H9 (cell line): ENCODE results near the gene RASGEF1C. TPM values are rescaled to one million over a fixed set of nuclear protein-coding genes. Genes with fewer than 3 reads are reported as not detected.

Experiments
- DNase-seq: peaks from one replicate; pipeline ENCODE4 v3.0.0-alpha.2; 2017
- H2AFZ ChIP-seq: one replicate; pipeline ENCODE4 v1.6.1; 2013; ENCODE audit warnings: mild to moderate bottlenecking, low read length, control low read depth, moderate library complexity
- H2AK5ac ChIP-seq: 2 replicates; pipeline ENCODE4 v1.6.1; 2013; ENCODE audit warnings: low read length, control low read depth, mixed read lengths; ENCODE audit not compliant: insufficient read length
- H2BK120ac ChIP-seq: one replicate; pipeline ENCODE4 v1.6.1; 2013; ENCODE audit warnings: low read depth, mild to moderate bottlenecking, low read length, control low read depth, inconsistent platforms; ENCODE audit not compliant: poor library complexity, severe bottlenecking
- H2BK12ac ChIP-seq: 2 replicates; pipeline ENCODE4 v1.6.1; 2013; ENCODE audit warnings: low read length, control low read depth, mixed read lengths, low read depth; ENCODE audit not compliant: insufficient read length
- H2BK15ac ChIP-seq: 2 replicates; pipeline ENCODE4 v1.6.1; 2013; ENCODE audit warnings: low read depth, low read length, control low read depth
- H2BK20ac ChIP-seq: one replicate; pipeline ENCODE4 v1.6.1; 2013; ENCODE audit warnings: low read depth, mild to moderate bottlenecking, low read length, control low read depth, inconsistent platforms; ENCODE audit not compliant: poor library complexity, severe bottlenecking
- H2BK5ac ChIP-seq: 2 replicates; pipeline ENCODE4 v1.6.1; 2013; ENCODE audit warnings: low read length, control low read depth, mixed read lengths; ENCODE audit not compliant: insufficient read length
- H3K14ac ChIP-seq: 2 replicates; pipeline ENCODE4 v1.6.1; 2013; ENCODE audit warnings: low read length, control low read depth; ENCODE audit not compliant: insufficient read depth
- H3K18ac ChIP-seq: 2 replicates; pipeline ENCODE4 v1.6.1; 2013; ENCODE audit warnings: low read depth, mild to moderate bottlenecking, mixed read lengths, low read length, control low read depth; ENCODE audit not compliant: insufficient read length
- H3K23ac ChIP-seq: 2 replicates; pipeline ENCODE4 v1.6.1; 2013; ENCODE audit warnings: low read length, control low read depth, mixed read lengths, low read depth; ENCODE audit not compliant: insufficient read length
- H3K23me2 ChIP-seq: 2 replicates; pipeline ENCODE4 v1.6.1; 2013; ENCODE audit warnings: low read depth, mild to moderate bottlenecking, mixed read lengths, low read length, control low read depth; ENCODE audit not compliant: insufficient read length, poor library complexity, severe bottlenecking
- H3K27ac ChIP-seq: 2 replicates; pipeline ENCODE4 v1.5.1; 2013; ENCODE audit warnings: low read length, control low read depth, mixed read lengths, low read depth; ENCODE audit not compliant: insufficient read length
- H3K27me3 ChIP-seq: 2 replicates; pipeline ENCODE4 v1.6.1; 2013; ENCODE audit warnings: low read length, control low read depth, inconsistent platforms; ENCODE audit not compliant: insufficient read depth
- H3K4ac ChIP-seq: 2 replicates; pipeline ENCODE4 v1.6.1; 2013; ENCODE audit warnings: low read depth, mild to moderate bottlenecking, control low read depth, inconsistent platforms, low read length, moderate library complexity
- H3K4me1 ChIP-seq: 2 replicates; pipeline ENCODE4 v1.6.1; 2013; ENCODE audit warnings: low read length, control low read depth, inconsistent platforms; ENCODE audit not compliant: insufficient read depth
- H3K4me2 ChIP-seq: 2 replicates; pipeline ENCODE4 v1.6.1; 2013; ENCODE audit warnings: low read length, control low read depth, mixed read lengths; ENCODE audit not compliant: insufficient read length, insufficient read depth
- H3K56ac ChIP-seq: 2 replicates; pipeline ENCODE4 v1.6.1; 2013; ENCODE audit warnings: low read depth, mild to moderate bottlenecking, mixed read lengths, low read length, control low read depth; ENCODE audit not compliant: insufficient read length
- H3K79me1 ChIP-seq: 2 replicates; pipeline ENCODE4 v1.6.1; 2013; ENCODE audit warnings: low read depth, mild to moderate bottlenecking, moderate library complexity, low read length, control low read depth, inconsistent platforms; ENCODE audit not compliant: insufficient read depth, poor library complexity, severe bottlenecking
- H3K79me2 ChIP-seq: 2 replicates; pipeline ENCODE4 v1.6.1; 2013; ENCODE audit warnings: low read length, control low read depth, inconsistent platforms; ENCODE audit not compliant: insufficient read depth
- H3K9ac ChIP-seq: 2 replicates; pipeline ENCODE4 v1.6.1; 2013; ENCODE audit warnings: low read length, control low read depth, mixed read lengths; ENCODE audit not compliant: insufficient read length; ENCODE audit errors: extremely low read depth
- H3K9me3 ChIP-seq: one replicate; pipeline ENCODE4 v1.6.1; 2013; ENCODE audit warnings: low read depth, low read length, inconsistent platforms; ENCODE audit not compliant: control insufficient read depth
- H3T11ph ChIP-seq: one replicate; pipeline ENCODE4 v1.6.1; 2013; ENCODE audit warnings: mild to moderate bottlenecking, low read length, control low read depth, inconsistent platforms
- H4K20me1 ChIP-seq: one replicate; pipeline ENCODE4 v1.6.1; 2013; ENCODE audit not compliant: control insufficient read depth, insufficient read length, insufficient read depth
- H4K5ac ChIP-seq: 2 replicates; pipeline ENCODE4 v1.6.1; 2013; ENCODE audit warnings: low read depth, mild to moderate bottlenecking, mixed read lengths, low read length, control low read depth; ENCODE audit not compliant: insufficient read length
- H4K8ac ChIP-seq: replicated peaks from 2 replicates; pipeline ENCODE4 v1.6.1; 2013; ENCODE audit warnings: low read length, control low read depth, mixed read lengths, low read depth; ENCODE audit not compliant: insufficient read length
- H4K91ac ChIP-seq: 2 replicates; pipeline ENCODE4 v1.6.1; 2013; ENCODE audit warnings: low read depth, mild to moderate bottlenecking, moderate library complexity, mixed read lengths, low read length, control low read depth; ENCODE audit not compliant: insufficient read length
- H3K27ac Mint-ChIP-seq, 3 experiments: 2 replicates in 2 of 3; 3 replicates in 1 of 3; pipeline ENCODE4 v1.8.0; 2020 to 2021; ENCODE audit warnings: mixed read lengths in 3 of 3, mild to moderate bottlenecking in 1 of 3, moderate library complexity in 1 of 3
- H3K27me3 Mint-ChIP-seq: 2 replicates; pipeline ENCODE4 v1.8.0; 2021; ENCODE audit warnings: low read depth, mild to moderate bottlenecking, moderate library complexity, mixed read lengths
- H3K36me3 Mint-ChIP-seq, 3 experiments: 2 replicates in 2 of 3; 3 replicates in 1 of 3; pipeline ENCODE4 v1.8.0; 2020 to 2021; ENCODE audit warnings: low read depth in 3 of 3, mixed read lengths in 3 of 3; ENCODE audit not compliant: insufficient read depth in 1 of 3
- H3K4me1 Mint-ChIP-seq, 2 experiments: 2 replicates each; pipeline ENCODE4 v1.8.0; 2020; ENCODE audit warnings: mixed read lengths in 2 of 2
- H3K4me3 Mint-ChIP-seq, 2 experiments: 2 replicates in 1 of 2; 3 replicates in 1 of 2; pipeline ENCODE4 v1.8.0; 2020 to 2021; ENCODE audit warnings: mild to moderate bottlenecking in 2 of 2, mixed read lengths in 2 of 2, moderate library complexity in 1 of 2
- H3K9me3 Mint-ChIP-seq, 2 experiments: 2 replicates in 1 of 2; 3 replicates in 1 of 2; pipeline ENCODE4 v1.8.0; 2020; ENCODE audit warnings: mild to moderate bottlenecking in 2 of 2, mixed read lengths in 2 of 2, moderate library complexity in 1 of 2
- WGBS: extraction: QIAGEN DNeasy Blood & Tissue Kit; methylation state at CpG from one replicate; pipeline ENCODE4 v1.1.7; 2013; ENCODE audit warnings: missing lambda C conversion rate, low lambda C conversion rate, mixed read lengths; ENCODE audit not compliant: insufficient read length; ENCODE audit errors: extremely low coverage; 5-methylcytosine and 5-hydroxymethylcytosine counted together
- total RNA-seq: library from RNA; stranded (reverse); gene quantifications from 2 replicates; pipeline ENCODE4 v1.2.1, GENCODE V29; 2021
- TF ChIP-seq, protein P1 (sequence below): fragments of 200-600 bp; sonication (generic); conservative IDR thresholded peaks from 3 replicates; pipeline ENCODE4 v1.8.0; 2021; ENCODE audit warnings: antibody characterized with exemption, mild to moderate bottlenecking

RASGEF1C gene
- total RNA-seq, 1 experiment from 2014 or later: 0.83 TPM

DNA sequence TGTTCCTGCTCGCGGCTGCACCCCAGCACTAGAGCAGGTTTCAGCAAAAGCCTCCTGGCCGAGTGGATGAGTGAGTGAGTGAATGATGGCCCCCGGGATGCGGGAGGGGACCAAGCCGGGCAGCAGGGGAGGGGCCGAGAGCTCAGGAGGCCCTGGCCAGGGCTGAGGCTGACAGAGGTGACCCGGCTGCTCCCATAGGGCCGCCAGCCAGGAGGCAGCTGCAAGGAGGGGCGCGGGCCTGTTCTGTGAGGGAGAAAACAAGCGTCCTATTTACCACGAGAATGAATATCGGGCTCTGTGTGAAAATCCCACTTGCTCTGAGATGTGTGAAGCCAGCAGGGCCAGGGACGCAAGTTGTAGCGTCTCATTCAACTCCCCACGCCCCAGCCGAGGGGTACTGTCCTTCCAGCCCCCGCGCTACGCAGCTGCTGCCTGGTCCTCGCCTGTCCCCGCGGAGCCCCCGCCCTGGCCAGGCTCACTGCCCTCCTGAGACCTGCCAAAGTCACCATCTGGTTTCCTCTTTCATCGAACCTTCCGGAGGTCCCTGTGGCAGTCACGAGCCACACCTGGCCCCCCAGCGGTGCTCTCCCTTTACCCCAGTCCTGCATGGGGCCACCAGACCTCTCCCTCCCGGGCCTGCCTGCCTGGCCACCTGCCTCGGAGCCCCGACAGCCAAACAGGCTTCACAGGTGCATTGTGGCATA is 38.8 kb downstream of the RASGEF1C start:
- H3K27ac ChIP-seq: no peak overlapping the region

More for the DNA sequence above, 38.8 kb downstream of the RASGEF1C start:
- no peak overlapping the region for H3K4ac ChIP-seq
- H2BK15ac ChIP-seq: 0 out of 2 replicates have a peak overlapping the region, but pooled peaks have one; percentile 77
- no peak overlapping the region for H3K23ac ChIP-seq
- H2BK120ac ChIP-seq: no peak overlapping the region
- H2AK5ac ChIP-seq: no peak overlapping the region
- no peaks in the 10 kb centered on the region for H4K20me1 ChIP-seq
- no peak overlapping the region for H3K18ac ChIP-seq
- DNase-seq: peak; percentile 42
- H3K4me1 Mint-ChIP-seq: peaks cover 11 to 24% of the 10 kb centered on the region in 2 experiments
- H3K27ac Mint-ChIP-seq: peak overlapping the region in 2 of 3 experiments; percentile 57 to 72; a peak in 2 of 7 replicates
- no peak overlapping the region for H3K4me3 Mint-ChIP-seq
- H3K27me3 Mint-ChIP-seq: no peaks in the 10 kb centered on the region
- no CpG with 5 or more reads among the region's 32 CpGs for WGBS
- H3K56ac ChIP-seq: no peak overlapping the region
- H3K79me2 ChIP-seq: no peaks in the 10 kb centered on the region
- no peaks in the 10 kb centered on the region for H3K23me2 ChIP-seq
- no peaks in the 10 kb centered on the region for H3K79me1 ChIP-seq
- H2BK20ac ChIP-seq: no peak overlapping the region
- H2BK5ac ChIP-seq: no peak overlapping the region
- no peak overlapping the region for H4K8ac ChIP-seq
- H3K27me3 ChIP-seq: no peaks in the 10 kb centered on the region
- H2AFZ ChIP-seq: no peak overlapping the region
- no peak overlapping the region for H2BK12ac ChIP-seq
- TF ChIP-seq, protein P1, sequence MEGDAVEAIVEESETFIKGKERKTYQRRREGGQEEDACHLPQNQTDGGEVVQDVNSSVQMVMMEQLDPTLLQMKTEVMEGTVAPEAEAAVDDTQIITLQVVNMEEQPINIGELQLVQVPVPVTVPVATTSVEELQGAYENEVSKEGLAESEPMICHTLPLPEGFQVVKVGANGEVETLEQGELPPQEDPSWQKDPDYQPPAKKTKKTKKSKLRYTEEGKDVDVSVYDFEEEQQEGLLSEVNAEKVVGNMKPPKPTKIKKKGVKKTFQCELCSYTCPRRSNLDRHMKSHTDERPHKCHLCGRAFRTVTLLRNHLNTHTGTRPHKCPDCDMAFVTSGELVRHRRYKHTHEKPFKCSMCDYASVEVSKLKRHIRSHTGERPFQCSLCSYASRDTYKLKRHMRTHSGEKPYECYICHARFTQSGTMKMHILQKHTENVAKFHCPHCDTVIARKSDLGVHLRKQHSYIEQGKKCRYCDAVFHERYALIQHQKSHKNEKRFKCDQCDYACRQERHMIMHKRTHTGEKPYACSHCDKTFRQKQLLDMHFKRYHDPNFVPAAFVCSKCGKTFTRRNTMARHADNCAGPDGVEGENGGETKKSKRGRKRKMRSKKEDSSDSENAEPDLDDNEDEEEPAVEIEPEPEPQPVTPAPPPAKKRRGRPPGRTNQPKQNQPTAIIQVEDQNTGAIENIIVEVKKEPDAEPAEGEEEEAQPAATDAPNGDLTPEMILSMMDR: no peak
- H3K14ac ChIP-seq: peak overlapping the region; percentile 54; the same call in 1 of the 2 replicates
- no peak overlapping the region for H3K9ac ChIP-seq
- no peaks in the 10 kb centered on the region for H3K9me3 Mint-ChIP-seq
- no peaks in the 10 kb centered on the region; the same call in 1 of the 2 replicates for H3K4me1 ChIP-seq
- no peak overlapping the region for H4K91ac ChIP-seq
- H3T11ph ChIP-seq: no peak overlapping the region
- H4K5ac ChIP-seq: no peak overlapping the region
- H3K36me3 Mint-ChIP-seq: no peaks in the 10 kb centered on the region; a peak in 1 of 7 replicates
- no peak overlapping the region for H3K4me2 ChIP-seq
- no peaks in the 10 kb centered on the region for H3K9me3 ChIP-seq
